H1 (cell line): Measurements from ENCODE around the gene TP53. TPM values are rescaled to one million over a fixed set of nuclear protein-coding genes. Genes with fewer than 3 reads are reported as not detected.
"Not testable (repeated sequence)": the region's sequence is repeated elsewhere in the genome, so short reads cannot be mapped to it uniquely, and the experiment has no call there.

Source experiments
- CTCF ChIA-PET: fragments of 300-600 bp; sonication (Branson Sonifier 250); formaldehyde crosslinking; loops from one replicate; lab custom pipeline; 2021; ENCODE audit not compliant: partially characterized antibody; lab: Charles Lee
- POLR2A ChIA-PET: fragments of 300-600 bp; sonication (Branson Sonifier 250); formaldehyde crosslinking; loops from one replicate; lab custom pipeline; 2021; ENCODE audit warnings: inconsistent platforms; ENCODE audit not compliant: partially characterized antibody; lab: Charles Lee
- DNase-seq, 2 experiments: peaks; one replicate each; pipeline versions ENCODE4 v3.0.0 to v3.0.0-alpha.2; 2010 to 2022; ENCODE audit warnings: low spot score in 2 of 2, low read depth in 1 of 2, mixed read lengths in 1 of 2
- FAIRE-seq: peaks from 2 replicates; lab custom pipeline; 2011; peaks lifted over from hg19 to GRCh38; lab: Jason Lieb, UNC
- H2AFZ ChIP-seq: 2 replicates; pipeline ENCODE4 v1.8.1; 2012; ENCODE audit warnings: low read length, inconsistent platforms
- H2AK5ac ChIP-seq: 2 replicates; pipeline ENCODE4 v1.6.1; 2013; ENCODE audit warnings: low read depth, low read length
- H2BK120ac ChIP-seq: replicated peaks from 2 replicates; pipeline ENCODE3; 2013; ENCODE audit warnings: low read depth, low read length, inconsistent platforms
- H2BK12ac ChIP-seq: 2 replicates; pipeline ENCODE4 v1.6.1; 2013; ENCODE audit warnings: low read depth, low read length
- H2BK15ac ChIP-seq: 2 replicates; pipeline ENCODE4 v1.6.1; 2013; ENCODE audit warnings: low read length
- H2BK20ac ChIP-seq: 2 replicates; pipeline ENCODE4 v1.6.1; 2013; ENCODE audit warnings: low read length
- H2BK5ac ChIP-seq: 2 replicates; pipeline ENCODE4 v1.6.1; 2013; ENCODE audit warnings: low read depth, low read length
- H3K14ac ChIP-seq: 2 replicates; pipeline ENCODE4 v1.6.1; 2013; ENCODE audit warnings: inconsistent platforms; ENCODE audit not compliant: insufficient read length
- H3K18ac ChIP-seq: 2 replicates; pipeline ENCODE4 v1.6.1; 2013; ENCODE audit warnings: low read length; ENCODE audit errors: extremely low read depth
- H3K23ac ChIP-seq: 2 replicates; pipeline ENCODE4 v1.6.1; 2013; ENCODE audit warnings: inconsistent platforms; ENCODE audit not compliant: insufficient read length
- H3K23me2 ChIP-seq: 2 replicates; pipeline ENCODE4 v1.6.1; 2013; ENCODE audit warnings: low read depth, low read length
- H3K27ac ChIP-seq: 2 replicates; pipeline ENCODE4 v1.6.1; 2011; ENCODE audit warnings: low read depth, low read length, inconsistent platforms
- H3K27me3 ChIP-seq, 4 experiments: replicated peaks in 1 of 4; 1 replicate in 1 of 4; 2 replicates in 3 of 4; pipeline versions ENCODE4 v1.6.1 to v1.8.1; 2011 to 2013; ENCODE audit warnings: low read length in 3 of 4, mild to moderate bottlenecking in 3 of 4, inconsistent platforms in 2 of 4, mixed read lengths in 2 of 4, moderate library complexity in 1 of 4; ENCODE audit not compliant: control insufficient read depth in 3 of 4, insufficient read depth in 3 of 4; ENCODE audit errors: extremely low read depth in 1 of 4
- H3K36me3 ChIP-seq, 4 experiments: 2 replicates each; pipeline versions ENCODE4 v1.6.1 to v1.8.1; 2011 to 2013; ENCODE audit warnings: mild to moderate bottlenecking in 4 of 4, low read length in 3 of 4, moderate library complexity in 2 of 4, control low read depth in 1 of 4, inconsistent platforms in 1 of 4; ENCODE audit not compliant: insufficient read depth in 4 of 4, control insufficient read depth in 2 of 4
- H3K4ac ChIP-seq: replicated peaks from 2 replicates; pipeline ENCODE3; 2013; ENCODE audit warnings: low read length, low read depth, mixed read lengths, inconsistent platforms; ENCODE audit not compliant: insufficient read length
- H3K4me1 ChIP-seq, 4 experiments: replicated peaks in 1 of 4; 1 replicate in 1 of 4; 2 replicates in 3 of 4; pipeline versions ENCODE4 v1.6.1 to v1.8.1; 2011 to 2013; ENCODE audit warnings: low read length in 3 of 4, inconsistent platforms in 2 of 4, mixed read lengths in 1 of 4; ENCODE audit not compliant: insufficient read depth in 4 of 4, control insufficient read depth in 3 of 4
- H3K4me2 ChIP-seq, 2 experiments: 2 replicates each; pipeline versions ENCODE4 v1.6.1 to v1.8.1; 2011 to 2013; ENCODE audit warnings: low read depth in 2 of 2, low read length in 2 of 2, control low read depth in 1 of 2, inconsistent platforms in 1 of 2, mild to moderate bottlenecking in 1 of 2; ENCODE audit not compliant: insufficient read depth in 1 of 2
- H3K4me3 ChIP-seq, 4 experiments: fragments of 200-600, 300-600 bp in 1 of 4; sonication (generic), shearing (Covaris generic), sonication (Bioruptor Twin) in 1 of 4; 2 replicates each; pipeline versions ENCODE4 v1.5.1 to v1.8.1; 2011 to 2016; ENCODE audit warnings: low read length in 4 of 4, low read depth in 3 of 4, control low read depth in 2 of 4, inconsistent platforms in 2 of 4, mild to moderate bottlenecking in 2 of 4, mixed read lengths in 1 of 4, moderate library complexity in 1 of 4; ENCODE audit not compliant: insufficient read depth in 2 of 4; ENCODE audit errors: extremely low read depth in 1 of 4
- H3K56ac ChIP-seq: replicated peaks from 2 replicates; pipeline ENCODE3; 2013; ENCODE audit warnings: low read depth, mild to moderate bottlenecking, mixed read lengths, low read length, inconsistent platforms; ENCODE audit not compliant: insufficient read length
- H3K79me1 ChIP-seq: 2 replicates; pipeline ENCODE4 v1.6.1; 2013; ENCODE audit warnings: low read depth, low read length, control low read depth
- H3K79me2 ChIP-seq, 2 experiments: 2 replicates each; pipeline versions ENCODE4 v1.6.1 to v1.8.1; 2012 to 2013; ENCODE audit warnings: low read length in 2 of 2, mild to moderate bottlenecking in 2 of 2, inconsistent platforms in 1 of 2; ENCODE audit not compliant: insufficient read depth in 2 of 2, control insufficient read depth in 1 of 2
- H3K9ac ChIP-seq, 4 experiments: replicated peaks in 1 of 4; 1 replicate in 1 of 4; 2 replicates in 3 of 4; pipeline versions ENCODE4 v1.6.1 to v1.8.1; 2011 to 2013; ENCODE audit warnings: low read depth in 3 of 4, low read length in 3 of 4, control low read depth in 2 of 4, mild to moderate bottlenecking in 2 of 4, moderate library complexity in 2 of 4, inconsistent platforms in 1 of 4; ENCODE audit errors: extremely low read depth in 1 of 4
- H3K9me3 ChIP-seq, 2 experiments: 2 replicates each; pipeline versions ENCODE4 v1.6.1 to v1.8.1; 2012 to 2013; ENCODE audit warnings: mild to moderate bottlenecking in 2 of 2, moderate library complexity in 2 of 2, control low read depth in 1 of 2, inconsistent platforms in 1 of 2, low read depth in 1 of 2, low read length in 1 of 2, mixed read lengths in 1 of 2; ENCODE audit not compliant: insufficient read depth in 2 of 2
- H4K20me1 ChIP-seq, 2 experiments: replicated peaks in 1 of 2; 2 replicates each; pipeline versions ENCODE3 to v1.8.1; 2011 to 2013; ENCODE audit warnings: inconsistent platforms in 2 of 2, low read length in 2 of 2, mild to moderate bottlenecking in 1 of 2; ENCODE audit not compliant: insufficient read depth in 2 of 2, control insufficient read depth in 1 of 2
- H4K5ac ChIP-seq: 2 replicates; pipeline ENCODE4 v1.6.1; 2013; ENCODE audit warnings: low read length, low read depth, mixed read lengths, inconsistent platforms; ENCODE audit not compliant: insufficient read length
- H4K8ac ChIP-seq: 2 replicates; pipeline ENCODE4 v1.8.0; 2013; ENCODE audit warnings: mild to moderate bottlenecking, moderate library complexity, low read length, inconsistent platforms; ENCODE audit not compliant: insufficient read depth; ENCODE audit errors: extremely low read depth
- H4K91ac ChIP-seq: replicated peaks from 2 replicates; pipeline ENCODE3; 2013; ENCODE audit warnings: low read length, mixed read lengths, inconsistent platforms; ENCODE audit not compliant: insufficient read length
- EP300 ChIP-seq, 2 experiments: IDR thresholded peaks; 1 replicate in 1 of 2; 2 replicates in 1 of 2; pipeline ENCODE4 v1.6.1; 2011 to 2012; ENCODE audit warnings: low read depth in 2 of 2, low read length in 2 of 2, mild to moderate bottlenecking in 2 of 2, borderline replicate concordance in 1 of 2, inconsistent platforms in 1 of 2, moderate library complexity in 1 of 2
- GTF2F1 ChIP-seq: IDR thresholded peaks from 2 replicates; pipeline ENCODE4 v1.6.1; 2012; ENCODE audit warnings: low read depth, low read length, improper control_type of control experiment, borderline replicate concordance
- HDAC6 ChIP-seq: IDR thresholded peaks from one replicate; pipeline ENCODE4 v1.7.1; 2012; ENCODE audit warnings: low read depth, mild to moderate bottlenecking, inconsistent platforms, low read length, moderate library complexity
- WGBS, 2 experiments: shearing (Covaris generic) in 1 of 2; methylation state at CpG; one replicate each; pipeline versions ENCODE4 v1.1.6 to v1.1.7; 2013 to 2015; ENCODE audit warnings: low lambda C conversion rate in 2 of 2, mixed read lengths in 2 of 2, inconsistent platforms in 1 of 2, low coverage in 1 of 2, missing lambda C conversion rate in 1 of 2; ENCODE audit not compliant: insufficient replicate concordance in 2 of 2, insufficient coverage in 1 of 2, insufficient read length in 1 of 2; ENCODE audit errors: extremely low coverage in 1 of 2, missing lambda C conversion rate in 1 of 2; 5-methylcytosine and 5-hydroxymethylcytosine counted together
- polyA plus RNA-seq, 7 experiments: library from polyadenylated mRNA; depleted of rRNA in 3 of 7; stranded (reverse) in 5 of 7; unstranded in 2 of 7; fragments of >200 nt in 5 of 7; fragments of 200-250 nt in 2 of 7; gene quantifications; 1 replicate in 5 of 7; 2 replicates in 1 of 7; 4 replicates in 1 of 7; pipeline versions ENCODE4 v1.2.1 to v1.2.3, GENCODE V29; 2011 to 2013; ENCODE audit warnings: missing spikeins in 2 of 7, mixed read lengths in 2 of 7
- total RNA-seq: library from RNA; stranded (reverse); fragmentation: NEBNext Ultra II Directional; extraction: Animal tissue kit (Norgen Biotek cat#: 25700); gene quantifications from 2 replicates; pipeline ENCODE4 v1.2.1, GENCODE V29; 2021

The TP53 gene
- total and polyA plus RNA-seq, 2 of the 8 experiments (the other 6 are each of a cell fraction or from before 2014, with no cell fraction given): 143 to 198 TPM

DNA sequence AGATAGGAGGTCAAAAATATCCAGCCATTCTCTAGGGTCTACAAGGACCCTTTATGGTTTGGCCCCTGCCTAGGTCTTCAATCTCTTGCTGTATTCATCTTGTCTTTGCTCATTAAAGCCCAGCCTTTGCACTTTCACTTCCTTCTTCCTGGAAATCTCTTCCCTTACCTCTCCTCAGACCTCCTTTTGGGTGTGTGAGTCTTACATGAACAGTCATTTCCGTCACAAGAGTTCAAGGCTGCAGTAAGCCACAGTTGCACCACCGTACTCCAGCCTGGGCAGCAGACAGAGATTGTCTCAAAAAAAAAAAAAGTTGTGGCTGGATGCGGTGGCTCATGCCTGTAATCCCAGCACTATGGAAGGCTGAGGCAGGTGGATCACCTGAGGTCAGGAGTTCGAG lies 42.5 kb downstream of the TP53 start (continued):
- TF ChIP-seq HDAC6 (no peak), GTF2F1 (no peak), EP300 (IDR thresholded peaks at IDR 0.05; ENCODE audit: borderline replicate concordance in 1 of 2, low read depth in 2 of 2, low read length in 2 of 2) (no peak)

DNA sequence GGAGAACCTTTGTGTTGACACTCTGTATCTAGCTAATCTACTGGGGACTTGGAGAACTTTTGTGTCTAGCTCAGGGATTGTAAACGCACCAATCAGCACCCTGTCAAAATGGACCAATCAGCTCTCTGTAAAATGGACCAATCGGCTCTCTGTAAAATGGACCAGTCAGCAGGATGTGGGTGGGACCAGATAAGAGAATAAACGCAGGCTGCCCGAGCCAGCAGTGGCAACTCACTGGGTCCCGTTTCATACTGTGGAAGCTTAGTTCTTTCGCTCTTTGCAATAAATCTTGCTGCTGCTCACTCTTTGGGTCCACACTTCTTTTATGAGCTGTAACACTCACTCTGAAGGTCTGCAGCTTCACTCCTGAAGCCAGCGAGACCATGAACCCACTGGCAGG lies 45.7 kb downstream of the TP53 start:
- H2BK15ac ChIP-seq, H2BK20ac ChIP-seq, H4K8ac ChIP-seq, H2AFZ ChIP-seq, H2BK12ac ChIP-seq, H3K79me2 ChIP-seq, H3K9ac ChIP-seq, H3K9me3 ChIP-seq, H3K23ac ChIP-seq, H3K4ac ChIP-seq, H4K5ac ChIP-seq, H3K23me2 ChIP-seq, H3K27me3 ChIP-seq, H3K4me1 ChIP-seq, H3K56ac ChIP-seq, H3K36me3 ChIP-seq, H2AK5ac ChIP-seq, H3K79me1 ChIP-seq, DNase-seq, H3K14ac ChIP-seq, H2BK120ac ChIP-seq, H3K4me2 ChIP-seq, H4K91ac ChIP-seq, H2BK5ac ChIP-seq, H3K18ac ChIP-seq, H3K27ac ChIP-seq, H4K20me1 ChIP-seq, FAIRE-seq, H3K4me3 ChIP-seq: not testable (repeated sequence)
- ChIA-PET POLR2A (interaction anchor here (0.8 to 79.4 kb wide), 4 partner anchors 2 to 58 kb away, joined by 3 to 2272 read pairs (median 1138); partner anchors contain the start of genes ATP1B2, FXR2, MPDU1 and SAT2), CTCF (interaction anchor here (0.6 to 15.7 kb wide), 12 partner anchors 8 to 349 kb away, joined by 3 to 332 read pairs (median 4); partner anchors contain the start of genes ATP1B2, TP53 and WRAP53)
- WGBS, 2 experiments: 78% methylated on average over 7 of the region's 7 CpGs; no CpG with 5 or more reads in 1 of the 2 experiments
